Mammary epithelial cell (primary cell): Measurements from ENCODE around the gene MCM9.

ENCODE experiments used
- EZH2 ChIP-seq: IDR thresholded peaks from 2 replicates; pipeline ENCODE4 v1.6.1; 2012; ENCODE audit warnings: low read length, inconsistent platforms, borderline replicate concordance
- TF ChIP-seq, protein P1 (sequence below), 2 donors: IDR thresholded peaks in 1 of 2; conservative IDR thresholded peaks in 1 of 2; 2 replicates each; pipeline ENCODE4 v1.5.1; 2011 to 2012; ENCODE audit warnings: inconsistent platforms in 2 of 2, low read length in 2 of 2, mild to moderate bottlenecking in 2 of 2, control low read depth in 1 of 2, low read depth in 1 of 2; ENCODE audit not compliant: insufficient read depth in 1 of 2; ENCODE audit errors: extremely low read depth in 1 of 2

DNA sequence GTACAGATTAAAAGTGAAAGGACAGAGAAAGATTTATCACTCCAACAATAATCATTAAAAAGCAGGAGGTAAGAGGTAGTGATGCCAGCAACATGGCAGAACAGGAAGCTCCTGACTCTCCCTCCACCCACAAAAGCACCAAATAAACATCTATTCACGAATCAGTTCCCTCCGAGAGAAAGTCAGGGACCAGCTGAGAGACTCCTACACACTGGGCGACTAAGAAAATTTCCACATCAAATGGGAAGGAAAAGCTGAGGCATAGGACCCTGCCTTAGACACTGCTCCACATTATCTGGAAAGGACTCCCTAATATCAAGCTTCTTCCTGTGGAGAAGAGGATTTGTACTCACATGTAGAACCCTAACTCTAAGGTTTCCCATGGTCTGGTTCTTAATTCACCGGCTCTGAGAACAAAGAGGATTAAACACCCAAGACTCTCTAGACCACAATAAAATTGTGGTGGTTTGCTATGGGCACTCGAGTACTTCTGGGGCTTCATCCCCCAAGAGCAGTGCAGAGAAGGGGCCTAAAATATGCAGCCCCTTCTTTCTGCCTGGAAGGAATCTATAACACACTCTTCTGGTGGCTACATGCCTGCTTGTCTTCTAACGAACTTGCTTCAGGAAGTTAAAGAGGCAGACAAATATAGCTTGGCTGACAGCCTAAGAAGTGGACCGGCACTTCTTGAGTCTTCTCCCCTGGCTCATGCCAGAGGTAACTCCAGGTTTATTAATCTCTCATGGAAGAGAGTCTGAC is 70.4 kb downstream of the MCM9 start:
- TF ChIP-seq, protein P1, sequence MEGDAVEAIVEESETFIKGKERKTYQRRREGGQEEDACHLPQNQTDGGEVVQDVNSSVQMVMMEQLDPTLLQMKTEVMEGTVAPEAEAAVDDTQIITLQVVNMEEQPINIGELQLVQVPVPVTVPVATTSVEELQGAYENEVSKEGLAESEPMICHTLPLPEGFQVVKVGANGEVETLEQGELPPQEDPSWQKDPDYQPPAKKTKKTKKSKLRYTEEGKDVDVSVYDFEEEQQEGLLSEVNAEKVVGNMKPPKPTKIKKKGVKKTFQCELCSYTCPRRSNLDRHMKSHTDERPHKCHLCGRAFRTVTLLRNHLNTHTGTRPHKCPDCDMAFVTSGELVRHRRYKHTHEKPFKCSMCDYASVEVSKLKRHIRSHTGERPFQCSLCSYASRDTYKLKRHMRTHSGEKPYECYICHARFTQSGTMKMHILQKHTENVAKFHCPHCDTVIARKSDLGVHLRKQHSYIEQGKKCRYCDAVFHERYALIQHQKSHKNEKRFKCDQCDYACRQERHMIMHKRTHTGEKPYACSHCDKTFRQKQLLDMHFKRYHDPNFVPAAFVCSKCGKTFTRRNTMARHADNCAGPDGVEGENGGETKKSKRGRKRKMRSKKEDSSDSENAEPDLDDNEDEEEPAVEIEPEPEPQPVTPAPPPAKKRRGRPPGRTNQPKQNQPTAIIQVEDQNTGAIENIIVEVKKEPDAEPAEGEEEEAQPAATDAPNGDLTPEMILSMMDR (conservative IDR thresholded peaks at IDR 0.05 in 1 of 2, IDR thresholded peaks at IDR 0.05 in 1 of 2; ENCODE audit: extremely low read depth in 1 of 2, insufficient read depth in 1 of 2, low read depth in 1 of 2, low read length in 2 of 2), result no peak
- TF ChIP-seq EZH2, result no peak
